Measurements from ENCODE around the gene ATXN2L. TPM values are rescaled to one million over a fixed set of nuclear protein-coding genes. Genes with fewer than 3 reads are reported as not detected.
A peak's percentile ranks its signal among the peaks of the same experiment; 100 is the strongest.

Gene ATXN2L
- total RNA-seq, 1 donor from 2014 or later = 21.4 TPM

GRCh38 chr16:28878083-28878926 lies 55.5 kb downstream of the ATXN2L start, which contains the start of gene ATP2A1:
TSS of gene ATP2A1 (plus strand) at chr16:28878488. CDS start at chr16:28878672, 184 bp downstream.
- Histone ChIP-seq H3F3A (ENCODE audit: low read depth) (peaks cover 44% of the 10 kb centered on the region), H3K4me1 (peaks cover 21% of the 10 kb centered on the region), H3K27ac (no peak within 1 kb of the TSS), H3K9me3 (ENCODE audit: low read depth) (no peaks in the 10 kb centered on the region), H2AFZ (replicated peaks) (peak within 1 kb of the TSS; percentile 97), H3K4me2 (peak within 1 kb of the TSS; percentile 100), H3K27me3 (peaks cover 5% of the 10 kb centered on the region), H3K9ac (peak within 1 kb of the TSS; percentile 83), H4K20me1 (ENCODE audit: low read depth) (peaks cover 8% of the 10 kb centered on the region), H3K4me3 (peak within 1 kb of the TSS; percentile 95), H3K79me2 (ENCODE audit: low read depth) (peaks cover 10% of the 10 kb centered on the region), H3K36me3 (no peaks in the 10 kb centered on the region)
- Mint-ChIP-seq H3K36me3 (no peaks in the 10 kb centered on the region), H3K4me1 (peaks cover 45% of the 10 kb centered on the region), H3K9me3 (no peaks in the 10 kb centered on the region), H3K4me3 (peak within 1 kb of the TSS; percentile 94), H3K27ac (peak within 1 kb of the TSS; percentile 8), H3K27me3 (ENCODE audit: insufficient read depth, low read depth) (peaks cover 8% of the 10 kb centered on the region)
- TF ChIP-seq EZH2 (IDR thresholded peaks at IDR 0.05) = no peak
- TF ChIP-seq EZH2phosphoT487 (IDR thresholded peaks at IDR 0.05) = no peak
- DNase-seq (ENCODE audit: low spot score) = no peak

GRCh38 chr16:28879261-28879840 lies 56.6 kb downstream of the ATXN2L start:
- Histone ChIP-seq H3K27me3 (peaks cover 5% of the 10 kb centered on the region), H3K36me3 (no peaks in the 10 kb centered on the region), H4K20me1 (ENCODE audit: low read depth) (peaks cover 8% of the 10 kb centered on the region), H3K4me2 (peak overlapping the region; percentile 100), H3K4me1 (peaks cover 21% of the 10 kb centered on the region), H3K4me3 (peak overlapping the region; percentile 95), H3F3A (ENCODE audit: low read depth) (peaks cover 44% of the 10 kb centered on the region), H2AFZ (replicated peaks) (peak overlapping the region; percentile 97), H3K79me2 (ENCODE audit: low read depth) (peaks cover 10% of the 10 kb centered on the region), H3K9ac (peak overlapping the region; percentile 83), H3K9me3 (ENCODE audit: low read depth) (no peaks in the 10 kb centered on the region), H3K27ac (no peak overlapping the region)
- H3K9me3 Mint-ChIP-seq = no peaks in the 10 kb centered on the region
- TF ChIP-seq EZH2phosphoT487 (IDR thresholded peaks at IDR 0.05) (no peak), EZH2 (IDR thresholded peaks at IDR 0.05) (no peak), CTCF (IDR thresholded peaks at IDR 0.05) (no peak)
- H3K27ac Mint-ChIP-seq = no peak overlapping the region
- peaks cover 10% of the 10 kb centered on the region for H3K27me3 Mint-ChIP-seq (ENCODE audit: insufficient read depth, low read depth)
- H3K36me3 Mint-ChIP-seq = no peaks in the 10 kb centered on the region
- peak overlapping the region; percentile 94 for H3K4me3 Mint-ChIP-seq
- peak; percentile 16 for DNase-seq (ENCODE audit: low spot score)
- peaks cover 54% of the 10 kb centered on the region for H3K4me1 Mint-ChIP-seq

- peak overlapping the region; percentile 95 for H3K4me3 ChIP-seq
- peak overlapping the region; percentile 36 for H3K27ac ChIP-seq
- H3K4me3 Mint-ChIP-seq = peak overlapping the region; percentile 94
- H3K4me1 ChIP-seq = peaks cover 21% of the 10 kb centered on the region
- H3K27ac Mint-ChIP-seq = peak overlapping the region; percentile 83
- H3K36me3 Mint-ChIP-seq = no peaks in the 10 kb centered on the region
- no peaks in the 10 kb centered on the region for H3K9me3 ChIP-seq (ENCODE audit: low read depth)
- H3K9me3 Mint-ChIP-seq = no peaks in the 10 kb centered on the region
- H3K27me3 Mint-ChIP-seq (ENCODE audit: insufficient read depth, low read depth) = peaks cover 10% of the 10 kb centered on the region
- no peaks in the 10 kb centered on the region for H3K36me3 ChIP-seq
- peak overlapping the region; percentile 100 for H3K4me2 ChIP-seq
- TF ChIP-seq EZH2phosphoT487 (IDR thresholded peaks at IDR 0.05) = no peak
- TF ChIP-seq EZH2 (IDR thresholded peaks at IDR 0.05) = no peak
- TF ChIP-seq CTCF (IDR thresholded peaks at IDR 0.05) = no peak
- H3K4me1 Mint-ChIP-seq = peaks cover 54% of the 10 kb centered on the region
- peaks cover 5% of the 10 kb centered on the region for H3K27me3 ChIP-seq
- no peak overlapping the region for H3K9ac ChIP-seq
- peak overlapping the region; percentile 97 for H2AFZ ChIP-seq (replicated peaks)
- DNase-seq (ENCODE audit: low spot score) = peak; percentile 96
- peaks cover 44% of the 10 kb centered on the region for H3F3A ChIP-seq (ENCODE audit: low read depth)
- H3K79me2 ChIP-seq (ENCODE audit: low read depth) = peaks cover 10% of the 10 kb centered on the region
- peaks cover 8% of the 10 kb centered on the region for H4K20me1 ChIP-seq (ENCODE audit: low read depth)
These were observed 57.2 kb downstream of the ATXN2L start for GRCh38 chr16:28879841-28880588.

All from neural progenitor cell (in vitro differentiated cells).